Measurements from ENCODE around the gene FLT3. TPM values are rescaled to one million over a fixed set of nuclear protein-coding genes. Genes with fewer than 3 reads are reported as not detected.

Gene FLT3
- total and polyA plus RNA-seq, 2 of the 13 experiments (the other 11 are each of a cell fraction or from before 2014, with no cell fraction given), result not detected

GRCh38 chr13:27973291-27973690 lies 127.1 kb downstream of the FLT3 start:
- DNase-seq (ENCODE audit: low spot score), result no peak
- BruUV-seq (replicated peaks), result no TSS peak

DNA sequence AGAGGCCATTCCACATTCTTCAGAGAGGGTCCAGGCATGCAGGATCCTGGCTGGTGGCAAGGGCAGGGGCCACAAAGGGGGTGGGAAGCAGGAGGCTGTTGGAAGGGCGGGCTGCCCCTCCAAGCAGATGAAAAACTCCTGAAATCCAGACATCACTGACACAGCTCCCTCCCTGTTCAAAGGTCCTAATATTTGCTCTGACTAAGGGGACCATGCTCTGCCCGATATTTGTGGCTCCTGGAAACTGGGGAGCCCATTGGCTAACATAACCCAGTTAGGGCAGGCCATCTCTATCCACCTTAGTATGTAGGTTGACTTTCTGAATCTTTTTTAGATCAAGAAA lies 127.9 kb downstream of the FLT3 start:
- Histone ChIP-seq H3K9ac (ENCODE audit: insufficient read depth, low read depth, low read length) (no peak overlapping the region), H3K9me3 (ENCODE audit: low read length) (no peaks in the 10 kb centered on the region), H3K36me3 (replicated peaks in 1 of 2; ENCODE audit: control insufficient read depth in 1 of 2, insufficient read depth in 2 of 2, low read length in 2 of 2) (no peaks in the 10 kb centered on the region), H3K4me3 (replicated peaks in 1 of 3; ENCODE audit: insufficient read depth in 1 of 3, low read depth in 2 of 3, low read length in 3 of 3) (no peak overlapping the region), H4K20me1 (ENCODE audit: insufficient read depth, low read length) (no peaks in the 10 kb centered on the region), H3K27ac (ENCODE audit: extremely low read length, insufficient read depth, low read length) (no peak overlapping the region), H2AFZ (ENCODE audit: low read length) (no peak overlapping the region), H3K4me1 (ENCODE audit: insufficient read depth, low read length) (peaks cover 21% of the 10 kb centered on the region; the same call in 1 of the 2 replicates), H3K4me2 (ENCODE audit: low read depth, low read length) (no peak overlapping the region), H3K27me3 (ENCODE audit: control insufficient read depth in 1 of 2, insufficient read depth in 2 of 2, low read length in 2 of 2) (peaks cover 14 to 72% of the 10 kb centered on the region in 2 experiments), H3K79me2 (ENCODE audit: insufficient read depth, low read length) (no peaks in the 10 kb centered on the region)
- ATAC-seq (no peak), DNase-seq (ENCODE audit: low spot score) (no peak), FAIRE-seq (no peak)
- CTCF ChIA-PET (ENCODE audit: low intra/inter-chr PET ratio, low total read pairs), result no interaction called here
- POLR2A ChIA-PET, result no interaction called here
- intact Hi-C loops (cut with micrococcal nuclease; ENCODE audit: unreplicated experiment) (no loop called here), in situ Hi-C loops (cut with HindIII; ENCODE audit: extremely low pct_ligation_motif_present, low pct_unique_long_range_greater_than_20kb) (loop anchor here (10.0 to 25.0 kb wide), 2 partner anchors 608 to 1010 kb away; no protein-coding TSS in a partner anchor)
- BruUV-seq (replicated peaks), result no TSS peak
- 8% methylated on average over 2 of the region's 2 CpGs for WGBS (ENCODE audit: low lambda C conversion rate)
- TF ChIP-seq HOXD1 (CRISPR knock-in tag; IDR thresholded peaks at IDR 0.05) (no peak), SNAPC2 (CRISPR knock-in tag; IDR thresholded peaks at IDR 0.05) (no peak), ZNF264 (CRISPR knock-in tag; IDR thresholded peaks at IDR 0.05) (no peak), ZNF883 (CRISPR knock-in tag; IDR thresholded peaks at IDR 0.05; ENCODE audit: not compliant biosample characterization) (no peak), TEF (CRISPR knock-in tag; IDR thresholded peaks at IDR 0.05) (no peak), ELK4 (CRISPR knock-in tag; IDR thresholded peaks at IDR 0.05; ENCODE audit: borderline replicate concordance) (no peak), CSRNP1 (CRISPR knock-in tag; IDR thresholded peaks at IDR 0.05) (no peak), ZNF615 (CRISPR knock-in tag; IDR thresholded peaks at IDR 0.05; ENCODE audit: borderline replicate concordance) (no peak)
- TF ChIP-seq, protein P1, sequence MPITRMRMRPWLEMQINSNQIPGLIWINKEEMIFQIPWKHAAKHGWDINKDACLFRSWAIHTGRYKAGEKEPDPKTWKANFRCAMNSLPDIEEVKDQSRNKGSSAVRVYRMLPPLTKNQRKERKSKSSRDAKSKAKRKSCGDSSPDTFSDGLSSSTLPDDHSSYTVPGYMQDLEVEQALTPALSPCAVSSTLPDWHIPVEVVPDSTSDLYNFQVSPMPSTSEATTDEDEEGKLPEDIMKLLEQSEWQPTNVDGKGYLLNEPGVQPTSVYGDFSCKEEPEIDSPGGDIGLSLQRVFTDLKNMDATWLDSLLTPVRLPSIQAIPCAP (CRISPR knock-in tag; IDR thresholded peaks at IDR 0.05; ENCODE audit: low read depth), result no peak

More at GRCh38 chr13:27973291-27973690, 127.1 kb downstream of the FLT3 start:
- H3K4me1 ChIP-seq (ENCODE audit: insufficient read depth, low read length), result peaks cover 13% of the 10 kb centered on the region; the same call in 1 of the 2 replicates
- POLR2A ChIA-PET, result no interaction called here
- H3K36me3 ChIP-seq (replicated peaks in 1 of 2; ENCODE audit: control insufficient read depth in 1 of 2, insufficient read depth in 2 of 2, low read length in 2 of 2), result no peaks in the 10 kb centered on the region
- ATAC-seq (no peak), FAIRE-seq (no peak)
- no peak overlapping the region for H3K27ac ChIP-seq (ENCODE audit: extremely low read length, insufficient read depth, low read length)
- WGBS (ENCODE audit: low lambda C conversion rate), result 85% methylated on average over 2 of the region's 5 CpGs
- H3K9me3 ChIP-seq (ENCODE audit: low read length), result no peaks in the 10 kb centered on the region
- no peaks in the 10 kb centered on the region for H3K79me2 ChIP-seq (ENCODE audit: insufficient read depth, low read length)
- H3K9ac ChIP-seq (ENCODE audit: insufficient read depth, low read depth, low read length), result no peak overlapping the region
- TF ChIP-seq ZNF674 (CRISPR knock-in tag; IDR thresholded peaks at IDR 0.05; ENCODE audit: low read depth) (no peak), PLSCR1 (CRISPR knock-in tag; IDR thresholded peaks at IDR 0.05; ENCODE audit: borderline replicate concordance) (no peak), AGO1 (IDR thresholded peaks at IDR 0.05; ENCODE audit: low read depth, low read length, poor library complexity, severe bottlenecking) (no peak)
- no peak overlapping the region for H2AFZ ChIP-seq (ENCODE audit: low read length)
- CTCF ChIA-PET (ENCODE audit: low intra/inter-chr PET ratio, low total read pairs), result no interaction called here
- in situ Hi-C loops (cut with HindIII; ENCODE audit: extremely low pct_ligation_motif_present, low pct_unique_long_range_greater_than_20kb), result loop anchor here (10.0 to 25.0 kb wide), 2 partner anchors 608 to 1011 kb away; no protein-coding TSS in a partner anchor
- intact Hi-C loops (cut with micrococcal nuclease; ENCODE audit: unreplicated experiment), result no loop called here
- no peaks in the 10 kb centered on the region for H4K20me1 ChIP-seq (ENCODE audit: insufficient read depth, low read length)
- peaks cover 10 to 67% of the 10 kb centered on the region in 2 experiments for H3K27me3 ChIP-seq (ENCODE audit: control insufficient read depth in 1 of 2, insufficient read depth in 2 of 2, low read length in 2 of 2)
- no peak overlapping the region for H3K4me2 ChIP-seq (ENCODE audit: low read depth, low read length)
- no peak overlapping the region for H3K4me3 ChIP-seq (replicated peaks in 1 of 3; ENCODE audit: insufficient read depth in 1 of 3, low read depth in 2 of 3, low read length in 3 of 3)
